Left ventricle myocardium inferior (tissue), 1 donor: ENCODE results near the gene CDHR1. TPM values are rescaled to one million over a fixed set of nuclear protein-coding genes. Genes with fewer than 3 reads are reported as not detected.

Experiments used
- DNase-seq: peaks from one replicate; pipeline ENCODE4 v3.0.0-alpha.2; 2020
- H3K27ac ChIP-seq: fragments of 200-600 bp; replicated peaks from 2 replicates; pipeline ENCODE4 v1.8.0; 2021
- H3K27me3 ChIP-seq: fragments of 200-600 bp; 2 replicates; pipeline ENCODE4 v1.8.0; 2021; ENCODE audit warnings: low read depth
- H3K36me3 ChIP-seq: fragments of 200-600 bp; 2 replicates; pipeline ENCODE4 v1.8.0; 2021
- H3K4me1 ChIP-seq: fragments of 200-600 bp; 2 replicates; pipeline ENCODE4 v1.8.0; 2021
- H3K4me3 ChIP-seq: fragments of 200-600 bp; 2 replicates; pipeline ENCODE4 v1.8.0; 2021; ENCODE audit warnings: mild to moderate bottlenecking, moderate library complexity
- H3K9me3 ChIP-seq: fragments of 200-600 bp; replicated peaks from 2 replicates; pipeline ENCODE4 v1.8.0; 2021
- intact Hi-C: fragments of 100-400 bp; cut with micrococcal nuclease; formaldehyde crosslinking; loops from one replicate; pipeline ENCODE4 v1.11.0; 2022
- total RNA-seq: library from RNA; stranded (reverse); fragmentation: NEBNext Ultra II Directional; extraction: Animal tissue kit (Norgen Biotek cat#: 25700); gene quantifications from one replicate; pipeline ENCODE4 v1.2.1, GENCODE V29; 2021
- TF ChIP-seq, protein P1 (sequence below): fragments of 200-600 bp; IDR thresholded peaks from 2 replicates; pipeline ENCODE4 v1.8.0; 2021; ENCODE audit warnings: antibody characterized with exemption, mild to moderate bottlenecking, borderline replicate concordance
- donor health status: DM: no; HTN: yes; CAD: no; lungs with severe emphysema.

The CDHR1 gene
- total RNA-seq, 1 donor from 2014 or later, result 0.41 TPM

DNA sequence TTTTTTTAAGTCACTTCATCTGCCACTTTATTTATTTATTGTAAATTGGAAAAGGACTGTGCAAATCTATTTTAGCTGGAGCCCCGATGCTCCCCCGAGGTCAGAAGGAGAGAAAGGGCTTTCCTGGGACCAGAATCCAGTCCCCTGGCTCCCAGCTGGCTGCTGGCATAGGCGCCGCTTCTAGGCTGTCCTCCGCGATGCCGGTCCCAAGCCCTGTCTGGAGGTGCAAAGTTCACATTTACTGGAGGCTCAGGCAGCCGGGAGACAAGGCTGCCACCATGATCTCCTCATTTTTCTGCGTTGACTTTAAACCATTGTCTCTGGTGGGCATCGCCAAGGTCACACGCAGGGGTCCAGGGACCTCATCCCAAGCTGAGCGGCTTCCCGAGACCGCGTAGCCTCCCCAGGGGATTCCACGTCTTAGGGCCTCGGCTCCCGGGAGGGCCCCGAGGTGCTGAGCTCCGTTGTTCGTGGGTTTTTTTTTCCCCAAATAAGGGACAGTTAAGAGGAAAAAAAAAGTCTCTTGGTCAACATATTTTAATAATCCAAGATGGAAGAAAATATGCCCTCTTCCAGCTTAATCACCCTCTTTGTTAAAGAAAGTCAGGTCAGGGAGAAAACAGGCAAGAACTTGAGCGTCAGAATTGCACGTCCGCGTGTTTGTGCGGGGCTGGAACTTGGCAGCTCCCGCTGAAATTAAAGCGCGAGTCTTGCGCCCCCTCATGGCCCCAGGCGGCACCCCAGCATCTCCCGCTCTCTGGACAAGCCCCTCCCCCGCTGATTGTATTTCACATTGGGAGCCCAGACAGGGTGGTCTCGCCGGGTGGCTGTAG is 62.4 kb downstream of the CDHR1 start:
- intact Hi-C loops, result no loop called here
- peaks cover 73% of the 10 kb centered on the region for H3K27me3 ChIP-seq

DNA sequence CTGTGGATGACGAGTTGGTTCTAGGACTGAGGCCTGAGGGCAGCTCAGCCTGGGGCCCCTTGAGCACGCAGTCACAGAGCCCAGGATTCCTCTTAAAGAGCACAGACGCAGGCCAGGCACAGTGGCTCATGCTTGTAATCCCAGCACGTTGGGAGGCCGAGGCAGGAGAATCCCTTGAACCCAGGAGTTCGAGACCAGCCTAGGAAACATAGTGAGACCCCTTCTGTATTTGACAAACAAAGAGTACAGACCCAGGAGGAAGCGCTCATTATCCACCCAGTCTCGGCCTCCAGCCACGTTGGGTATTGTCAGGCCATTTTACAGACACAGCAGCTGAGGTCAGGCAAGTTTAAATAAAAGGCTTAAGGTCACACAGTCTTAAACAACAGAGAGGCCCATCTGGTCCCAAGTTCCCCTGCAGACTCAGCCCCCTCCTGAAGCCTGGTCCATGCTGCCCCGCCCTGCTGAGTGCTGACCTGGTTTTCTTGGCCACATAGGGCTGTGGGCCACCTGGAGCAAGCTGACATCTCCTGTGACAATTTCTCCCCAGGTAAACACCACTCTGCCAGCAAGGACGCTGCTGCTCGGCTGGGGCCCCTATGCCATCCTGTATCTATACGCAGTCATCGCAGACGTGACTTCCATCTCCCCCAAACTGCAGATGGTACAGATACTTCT is 63.1 kb downstream of the CDHR1 start:
- Histone ChIP-seq H3K27me3 (peaks cover 74% of the 10 kb centered on the region), H3K36me3 (no peaks in the 10 kb centered on the region), H3K4me1 (peaks cover 4% of the 10 kb centered on the region), H3K27ac (no peak overlapping the region), H3K9me3 (no peaks in the 10 kb centered on the region), H3K4me3 (no peak overlapping the region)
- intact Hi-C loops, result no loop called here
- TF ChIP-seq, protein P1, sequence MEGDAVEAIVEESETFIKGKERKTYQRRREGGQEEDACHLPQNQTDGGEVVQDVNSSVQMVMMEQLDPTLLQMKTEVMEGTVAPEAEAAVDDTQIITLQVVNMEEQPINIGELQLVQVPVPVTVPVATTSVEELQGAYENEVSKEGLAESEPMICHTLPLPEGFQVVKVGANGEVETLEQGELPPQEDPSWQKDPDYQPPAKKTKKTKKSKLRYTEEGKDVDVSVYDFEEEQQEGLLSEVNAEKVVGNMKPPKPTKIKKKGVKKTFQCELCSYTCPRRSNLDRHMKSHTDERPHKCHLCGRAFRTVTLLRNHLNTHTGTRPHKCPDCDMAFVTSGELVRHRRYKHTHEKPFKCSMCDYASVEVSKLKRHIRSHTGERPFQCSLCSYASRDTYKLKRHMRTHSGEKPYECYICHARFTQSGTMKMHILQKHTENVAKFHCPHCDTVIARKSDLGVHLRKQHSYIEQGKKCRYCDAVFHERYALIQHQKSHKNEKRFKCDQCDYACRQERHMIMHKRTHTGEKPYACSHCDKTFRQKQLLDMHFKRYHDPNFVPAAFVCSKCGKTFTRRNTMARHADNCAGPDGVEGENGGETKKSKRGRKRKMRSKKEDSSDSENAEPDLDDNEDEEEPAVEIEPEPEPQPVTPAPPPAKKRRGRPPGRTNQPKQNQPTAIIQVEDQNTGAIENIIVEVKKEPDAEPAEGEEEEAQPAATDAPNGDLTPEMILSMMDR, result no peak
- DNase-seq, result no peak

More for the DNA sequence above, 62.4 kb downstream of the CDHR1 start:
- TF ChIP-seq, protein P1, result peak; percentile 71
- peak overlapping the region; percentile 31 for H3K4me3 ChIP-seq
- H3K27ac ChIP-seq, result no peak overlapping the region
- peaks cover 2% of the 10 kb centered on the region for H3K9me3 ChIP-seq
- peaks cover 4% of the 10 kb centered on the region for H3K4me1 ChIP-seq
- no peaks in the 10 kb centered on the region for H3K36me3 ChIP-seq
- peak; percentile 58 for DNase-seq

DNA sequence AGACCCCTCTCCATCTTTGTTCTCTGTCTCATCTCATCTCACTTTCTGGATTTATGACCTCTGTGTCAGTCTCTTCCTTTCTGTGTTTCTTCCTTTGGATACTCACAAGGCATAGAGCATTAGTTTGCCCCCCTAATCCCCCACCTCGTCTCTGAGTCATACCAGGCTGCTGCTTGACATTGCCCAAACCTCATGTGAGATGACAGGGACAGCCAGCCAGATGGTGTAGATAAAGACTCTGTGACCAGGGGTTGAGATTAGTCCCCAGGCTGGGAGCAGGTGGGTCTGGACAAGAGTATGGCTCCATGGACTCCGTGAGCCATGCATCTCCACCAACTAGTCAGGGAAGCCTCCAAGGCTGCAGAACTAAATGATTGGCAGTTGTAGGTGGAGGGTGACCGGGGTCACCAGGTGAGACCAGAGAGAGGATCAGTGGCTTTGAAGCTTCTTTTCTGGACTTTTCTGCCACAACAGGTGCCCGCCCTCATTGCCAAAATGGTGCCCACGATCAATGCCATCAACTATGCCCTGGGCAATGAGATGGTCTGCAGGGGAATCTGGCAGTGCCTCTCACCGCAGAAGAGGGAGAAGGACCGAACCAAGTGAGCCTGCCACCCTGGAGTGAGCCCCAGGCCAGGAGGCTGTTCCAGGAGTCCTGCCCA is 63.8 kb downstream of the CDHR1 start:
- Histone ChIP-seq H3K4me1 (peaks cover 4% of the 10 kb centered on the region), H3K36me3 (no peaks in the 10 kb centered on the region), H3K9me3 (no peaks in the 10 kb centered on the region), H3K4me3 (no peak overlapping the region), H3K27ac (no peak overlapping the region), H3K27me3 (peaks cover 75% of the 10 kb centered on the region)
- DNase-seq, result no peak
- TF ChIP-seq, protein P1, result no peak
- intact Hi-C loops, result no loop called here

DNA sequence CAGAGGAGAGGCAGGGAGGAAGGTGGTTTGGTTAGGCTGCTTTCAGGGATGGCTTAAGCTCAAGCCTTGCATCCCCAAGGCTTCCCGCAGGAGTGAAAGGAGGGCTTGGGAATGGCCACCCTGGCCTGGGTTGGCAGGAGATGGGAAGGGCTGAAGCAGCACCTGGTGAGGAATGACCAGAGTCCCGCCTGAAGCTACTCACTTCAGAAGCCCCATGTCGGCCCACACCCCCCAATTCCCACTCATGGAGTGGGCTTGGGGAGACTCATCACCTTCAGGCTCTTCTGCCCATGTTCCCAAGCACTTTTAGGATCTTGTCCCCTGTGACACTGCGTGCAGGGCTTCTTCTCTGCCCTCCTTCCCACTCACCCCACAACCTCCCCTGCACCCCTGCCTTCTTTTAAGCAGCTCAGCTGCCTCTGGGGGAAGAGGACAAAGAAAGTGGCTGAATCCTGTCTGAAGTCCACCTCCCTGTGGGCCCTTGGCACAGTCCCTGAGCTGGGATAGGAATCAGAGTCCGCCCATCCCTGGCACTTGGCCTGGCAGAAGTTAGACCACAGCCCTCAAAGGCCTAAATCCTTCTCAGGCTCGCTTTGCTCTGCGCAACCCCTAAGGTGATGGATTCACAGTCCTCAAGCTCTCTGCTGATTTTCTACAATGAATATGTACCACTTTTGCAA is 67.0 kb downstream of the CDHR1 start:
- no peak for DNase-seq
- H3K9me3 ChIP-seq, result no peaks in the 10 kb centered on the region
- peaks cover 8% of the 10 kb centered on the region for H3K4me1 ChIP-seq
- no peaks in the 10 kb centered on the region for H3K36me3 ChIP-seq
- intact Hi-C loops, result loop anchor here (10.0 kb wide), 1 partner anchor 113 kb away; no protein-coding TSS in a partner anchor
- peaks cover 73% of the 10 kb centered on the region for H3K27me3 ChIP-seq
- TF ChIP-seq, protein P1, result no peak
- H3K27ac ChIP-seq, result no peak overlapping the region
- no peak overlapping the region for H3K4me3 ChIP-seq
